GM18508 (cell line): Measurements from ENCODE around the gene SAMM50.

Source experiments
- ATAC-seq: cut with Tn5 transposase; IDR thresholded peaks from one replicate; pipeline ENCODE4 v1.9.1; 2021; ENCODE audit warnings: moderate number of reproducible peaks; ENCODE audit not compliant: insufficient read depth, unreplicated experiment

The SAMM50 gene

DNA sequence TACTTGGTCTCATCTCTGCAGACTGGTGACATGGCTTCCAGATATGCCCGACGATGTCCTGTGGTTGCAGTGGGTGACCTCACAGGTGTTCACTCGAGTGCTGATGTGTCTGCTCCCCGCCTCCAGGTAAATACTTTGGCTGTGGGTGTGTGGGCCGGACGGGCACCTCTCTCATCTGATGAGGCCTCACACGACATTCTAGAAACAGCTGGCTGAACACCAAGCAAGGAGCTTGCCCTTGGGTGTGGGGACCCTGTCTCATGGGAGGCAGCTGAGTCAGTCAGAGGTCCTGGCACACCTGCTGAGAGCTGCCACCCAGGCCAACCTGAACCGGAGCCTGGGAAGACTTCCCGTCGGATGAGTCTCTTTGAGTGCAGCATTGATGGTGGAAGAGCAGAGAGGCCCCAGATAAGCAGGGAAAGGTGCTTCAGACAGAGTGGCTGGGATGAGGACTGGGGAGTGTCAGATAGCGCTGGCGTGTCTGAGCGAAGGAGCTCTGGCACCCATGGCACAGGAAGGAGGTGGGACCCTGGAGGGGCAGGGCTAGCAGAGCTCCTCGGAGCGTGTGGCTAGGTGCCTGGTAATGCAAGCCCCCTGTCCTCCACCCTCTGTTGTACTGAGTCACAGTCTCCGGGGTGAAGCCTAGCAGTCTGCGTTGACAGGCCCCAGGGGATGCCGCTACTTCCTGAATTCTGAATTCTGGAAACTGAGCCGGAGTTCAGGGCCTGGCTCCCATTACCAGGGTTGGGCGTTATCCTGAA lies 10.4 kb upstream of the SAMM50 start:
- ATAC-seq = no peak

DNA sequence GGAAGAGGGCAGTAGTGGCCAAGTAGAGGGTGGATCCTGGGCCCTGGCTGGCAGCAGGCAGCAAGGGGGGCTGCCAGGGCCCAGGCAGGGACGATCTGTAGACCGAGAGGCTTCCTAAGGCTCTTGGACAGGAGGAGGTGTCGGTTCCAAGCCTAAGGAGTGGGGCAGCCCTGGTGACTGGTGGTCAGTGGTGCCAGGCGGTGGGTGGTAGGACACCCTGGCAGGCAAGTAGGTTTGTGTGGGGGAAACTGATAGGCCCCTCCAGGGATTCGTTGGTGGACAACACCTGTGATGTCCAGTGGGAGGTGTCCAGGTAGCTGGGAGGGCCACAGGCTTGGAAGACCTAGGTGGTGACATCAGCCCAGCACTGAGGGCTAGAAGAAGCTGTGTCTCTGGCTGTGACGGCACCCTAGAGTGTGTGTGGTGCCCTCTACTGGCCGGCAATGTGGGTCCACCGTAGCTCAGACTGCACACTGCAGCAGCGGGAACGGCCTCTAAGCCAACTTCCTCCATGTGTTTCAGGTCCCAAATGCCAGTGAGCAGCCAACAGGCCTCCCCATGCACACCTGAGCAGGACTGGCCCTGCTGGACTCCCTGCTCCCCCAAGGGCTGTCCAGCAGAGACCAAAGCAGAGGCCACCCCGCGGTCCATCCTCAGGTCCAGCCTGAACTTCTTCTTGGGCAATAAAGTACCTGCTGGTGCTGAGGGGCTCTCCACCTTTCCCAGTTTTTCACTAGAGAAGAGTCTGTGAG lies 9.4 kb upstream of the SAMM50 start:
- ATAC-seq = no peak

DNA sequence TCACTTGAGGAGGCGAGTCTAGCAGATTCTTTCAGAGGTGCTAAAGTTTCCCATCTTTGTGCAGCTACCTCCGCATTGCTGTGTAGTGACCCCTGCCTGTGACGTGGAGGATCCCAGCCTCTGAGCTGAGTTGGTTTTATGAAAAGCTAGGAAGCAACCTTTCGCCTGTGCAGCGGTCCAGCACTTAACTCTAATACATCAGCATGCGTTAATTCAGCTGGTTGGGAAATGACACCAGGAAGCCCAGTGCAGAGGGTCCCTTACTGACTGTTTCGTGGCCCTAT lies 8.9 kb upstream of the SAMM50 start:
- ATAC-seq = no peak

DNA sequence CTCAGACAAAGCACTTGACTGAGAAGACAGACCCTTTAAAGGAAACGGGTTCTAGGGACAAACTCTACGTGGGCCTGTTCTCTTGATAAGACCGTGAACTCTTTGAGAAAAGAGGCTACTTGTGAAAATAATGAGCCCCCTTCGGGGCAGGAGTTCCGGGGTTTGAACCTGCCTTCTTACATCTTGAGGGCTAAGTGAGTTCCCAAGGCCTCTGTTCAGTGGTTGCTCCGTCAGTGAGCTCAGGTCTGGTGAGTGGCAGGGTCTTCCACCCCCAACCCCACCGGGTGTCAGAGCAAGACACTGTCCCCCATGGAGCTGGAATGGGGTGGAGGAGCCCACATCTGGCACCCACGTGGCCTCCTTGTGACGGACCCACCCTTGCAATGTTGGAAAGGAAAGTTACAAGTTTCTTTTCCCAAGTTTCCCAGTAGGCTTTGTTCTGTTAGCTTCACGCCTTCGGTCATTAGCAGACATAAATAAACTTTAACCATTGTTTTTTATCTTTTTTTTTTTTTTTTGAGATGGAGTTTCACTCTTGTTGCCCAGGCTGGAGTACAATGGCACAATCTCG lies 6.3 kb upstream of the SAMM50 start:
- ATAC-seq = no peak

DNA sequence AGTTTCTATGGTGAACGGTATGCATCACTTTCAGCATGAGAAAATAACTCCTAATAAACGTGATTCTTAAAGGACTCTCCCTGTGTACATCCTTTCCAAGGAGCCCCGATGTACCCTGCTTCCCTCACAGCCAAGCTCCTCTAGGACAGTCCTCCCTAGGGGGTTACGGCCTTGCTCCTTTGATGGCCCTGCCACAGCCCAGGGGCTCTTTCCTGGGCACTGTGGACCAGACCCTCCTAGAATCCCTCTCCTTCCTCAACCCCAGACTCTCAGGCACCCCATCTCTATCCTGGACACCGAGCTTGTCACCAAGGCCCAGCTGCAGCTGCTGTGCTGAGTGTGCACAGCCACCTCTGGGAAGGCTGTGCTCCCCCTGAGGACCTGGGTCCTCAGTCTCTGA lies 3.9 kb upstream of the SAMM50 start:
- ATAC-seq = no peak

DNA sequence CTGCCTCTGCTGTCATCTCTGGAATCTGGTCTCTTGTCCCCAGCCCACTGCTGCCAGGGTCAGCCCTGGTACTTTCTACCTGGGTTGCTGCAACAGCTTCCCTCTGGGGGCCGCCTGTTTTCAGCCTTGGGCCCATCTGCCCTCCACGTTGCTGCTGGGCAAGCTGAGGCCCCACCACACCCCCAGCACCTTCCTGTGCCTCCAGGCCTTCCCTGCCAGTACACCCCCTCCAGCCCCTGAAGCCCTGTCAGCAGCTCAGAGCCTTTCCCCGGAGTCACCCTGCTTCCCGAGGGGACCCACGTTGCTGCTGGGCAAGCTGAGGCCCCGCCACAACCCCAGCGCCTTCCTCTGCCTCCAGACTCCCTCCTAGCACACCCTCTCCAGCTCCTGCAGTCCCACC lies 3.3 kb upstream of the SAMM50 start:
- no peak for ATAC-seq

DNA sequence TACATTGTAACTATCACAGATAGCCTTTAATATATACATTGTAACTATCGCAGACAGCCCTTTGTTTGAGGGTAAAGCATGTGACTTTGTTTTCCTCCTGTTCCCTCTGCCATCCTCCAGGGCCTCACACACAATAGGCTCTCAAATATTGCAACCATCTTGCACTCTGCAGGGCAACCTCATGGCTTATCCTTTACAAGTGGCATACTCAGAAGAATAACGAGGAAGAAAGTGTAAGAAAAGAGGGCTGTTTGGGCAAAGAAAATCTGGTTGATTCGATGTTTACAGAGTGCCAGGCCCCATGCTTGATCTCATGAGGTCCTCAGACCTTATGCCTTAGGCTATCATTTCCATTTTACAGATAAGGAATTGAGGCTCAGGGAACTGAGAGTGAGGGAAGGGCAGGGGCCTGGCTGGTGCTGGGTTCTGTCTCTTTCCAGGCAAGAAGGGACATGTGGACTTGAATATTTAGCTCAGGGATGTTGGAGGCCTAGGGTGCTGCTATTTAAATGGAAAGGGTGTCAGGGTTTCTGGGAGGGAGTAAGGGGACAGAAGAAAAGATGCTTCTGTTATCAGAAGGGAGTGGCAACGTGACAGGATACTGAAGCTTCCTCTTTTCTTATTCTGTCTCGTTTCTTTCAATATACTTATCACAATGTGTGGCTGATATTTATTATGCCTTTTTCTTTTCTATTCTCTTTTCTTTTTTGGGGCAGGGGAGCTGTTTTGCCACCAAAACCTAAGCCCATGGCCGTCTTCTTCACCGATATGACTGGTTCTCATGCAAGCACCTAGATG lies 1.1 kb upstream of the SAMM50 start:
- no peak for ATAC-seq

DNA sequence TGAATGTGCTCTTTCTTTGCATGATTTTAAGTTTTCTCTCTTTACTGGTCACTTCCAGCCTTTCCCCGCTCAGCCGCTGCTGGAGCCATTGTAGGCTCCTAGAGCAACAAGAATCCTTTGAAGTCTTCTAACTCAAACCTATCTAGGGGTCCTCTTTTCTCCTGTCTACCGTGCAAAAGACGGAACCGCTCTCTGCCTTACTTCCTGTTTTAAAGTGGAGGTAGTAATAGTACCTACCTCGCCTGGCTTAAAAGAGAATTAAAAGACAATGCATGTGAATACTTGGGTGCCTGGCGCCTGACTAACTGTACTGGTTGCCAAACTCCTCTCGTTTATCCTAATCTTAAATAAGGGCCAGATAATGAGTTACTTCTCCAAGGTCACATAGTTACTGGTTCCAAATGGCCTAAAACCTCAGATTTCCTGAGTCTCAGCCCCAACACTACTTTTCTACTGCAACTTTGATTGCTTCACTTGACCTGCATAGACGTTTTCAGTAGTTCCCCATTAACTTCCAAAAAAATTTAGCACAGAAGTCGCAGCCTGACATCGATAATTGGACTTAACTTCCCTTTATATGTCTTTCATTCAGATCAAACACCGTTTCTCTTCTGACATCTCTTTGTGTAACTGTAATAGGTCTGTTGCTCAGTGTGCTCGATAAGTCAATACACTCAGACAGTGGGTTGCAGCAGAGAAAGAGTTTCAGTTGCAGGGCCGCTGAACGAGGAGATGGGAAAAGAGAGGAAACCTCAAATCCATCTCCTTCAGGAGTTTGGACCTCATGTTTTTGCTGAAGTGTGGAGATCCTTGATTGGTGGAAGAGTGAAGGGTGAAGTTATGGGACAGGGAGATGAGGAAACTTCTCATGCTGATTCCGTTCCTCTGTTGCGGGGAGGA lies 891 bp downstream of the SAMM50 start:
- ATAC-seq = no peak

DNA sequence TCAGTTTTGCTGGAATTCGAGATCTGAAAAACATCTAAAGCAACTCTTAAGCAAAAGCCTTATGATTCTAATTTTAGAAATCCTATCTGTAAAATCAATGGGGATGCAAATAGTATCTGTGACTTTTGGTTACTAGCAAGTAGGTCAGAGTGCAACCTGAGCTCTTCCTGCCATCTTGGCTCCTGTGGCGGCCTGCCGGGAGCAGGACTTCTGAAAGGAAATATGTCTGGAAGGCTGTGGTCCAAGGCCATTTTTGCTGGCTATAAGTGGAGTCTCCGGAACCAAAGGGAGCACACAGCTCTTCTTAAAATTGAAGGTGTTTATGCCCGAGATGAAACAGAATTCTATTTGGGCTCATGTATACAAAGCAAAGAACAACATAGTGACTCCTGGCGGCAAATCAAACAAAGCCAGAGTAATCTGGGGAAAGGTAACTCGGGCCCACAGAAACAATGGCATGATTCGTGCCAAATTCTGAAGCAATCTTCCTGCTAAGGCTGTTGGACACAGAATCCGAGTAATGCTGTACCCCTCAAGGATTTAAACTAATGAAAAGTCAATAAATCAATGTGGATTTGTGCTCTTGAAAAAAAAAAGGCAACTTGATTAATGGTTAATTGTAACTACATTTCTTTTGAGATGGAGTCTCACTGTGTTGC lies 1.7 kb downstream of the SAMM50 start:
- ATAC-seq = no peak

DNA sequence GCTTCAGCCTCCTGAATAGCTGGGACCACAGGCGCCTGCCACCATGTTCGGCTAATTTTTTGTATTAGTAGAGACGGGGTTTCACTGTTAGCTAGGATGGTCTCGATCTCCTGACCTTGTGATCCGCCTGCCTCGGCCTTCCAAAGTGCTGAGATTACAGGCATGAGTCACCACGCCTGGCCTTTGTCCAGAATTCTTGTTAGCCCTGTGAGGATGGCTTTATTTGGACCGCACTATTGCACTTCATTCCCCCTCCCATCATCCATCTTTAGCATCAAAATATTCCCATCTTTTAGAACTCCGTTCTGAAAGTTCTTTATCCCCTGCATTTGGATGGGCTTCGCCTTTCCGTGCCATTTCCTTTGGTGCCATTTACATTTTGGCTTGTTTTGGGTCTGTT lies 2.6 kb downstream of the SAMM50 start:
- no peak for ATAC-seq

DNA sequence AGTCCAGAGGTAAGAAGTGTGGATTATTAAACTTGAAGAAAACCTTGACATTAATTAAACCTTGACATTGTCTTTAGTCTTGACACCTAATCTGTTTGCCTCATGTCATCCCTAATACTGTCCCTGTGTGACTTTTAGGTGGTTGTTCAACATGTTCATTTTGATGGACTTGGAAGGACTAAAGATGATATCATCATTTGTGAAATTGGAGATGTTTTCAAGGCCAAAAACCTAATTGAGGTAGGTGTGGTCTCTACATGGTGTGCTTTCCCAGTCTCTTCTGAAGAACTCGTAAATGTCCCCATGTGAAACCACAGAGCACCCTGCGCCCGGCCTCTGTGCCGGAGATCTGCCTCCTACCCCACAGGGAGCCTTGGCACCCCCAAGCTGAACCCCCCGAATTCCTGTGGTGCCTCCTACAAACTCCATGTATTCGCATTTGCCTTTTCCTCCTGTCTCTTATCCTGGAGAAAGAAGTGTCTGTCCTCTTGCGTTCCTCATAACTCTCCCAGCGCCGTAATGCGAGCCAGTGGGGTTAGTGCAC lies 9.1 kb downstream of the SAMM50 start:
- ATAC-seq = no peak

DNA sequence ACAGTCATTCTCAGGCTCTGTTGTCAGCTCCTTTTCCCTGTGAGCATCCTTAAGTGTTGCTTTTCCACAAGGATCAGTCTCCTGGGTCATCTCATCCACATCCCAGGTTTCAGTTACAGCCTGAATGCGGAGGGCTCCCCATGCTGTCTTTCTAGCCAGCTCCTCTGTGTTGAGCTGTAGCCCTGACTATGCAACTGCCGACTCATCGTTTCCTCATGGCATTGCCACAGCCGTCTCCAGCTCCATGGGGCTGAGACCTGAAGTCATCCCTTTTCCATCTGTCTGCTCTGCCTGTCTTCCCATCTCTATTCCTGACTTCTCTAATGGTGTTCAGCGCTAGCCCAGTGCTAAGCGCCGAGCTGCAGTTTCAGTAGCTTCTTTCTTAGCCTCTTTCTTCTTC lies 11.8 kb downstream of the SAMM50 start:
- ATAC-seq = no peak

DNA sequence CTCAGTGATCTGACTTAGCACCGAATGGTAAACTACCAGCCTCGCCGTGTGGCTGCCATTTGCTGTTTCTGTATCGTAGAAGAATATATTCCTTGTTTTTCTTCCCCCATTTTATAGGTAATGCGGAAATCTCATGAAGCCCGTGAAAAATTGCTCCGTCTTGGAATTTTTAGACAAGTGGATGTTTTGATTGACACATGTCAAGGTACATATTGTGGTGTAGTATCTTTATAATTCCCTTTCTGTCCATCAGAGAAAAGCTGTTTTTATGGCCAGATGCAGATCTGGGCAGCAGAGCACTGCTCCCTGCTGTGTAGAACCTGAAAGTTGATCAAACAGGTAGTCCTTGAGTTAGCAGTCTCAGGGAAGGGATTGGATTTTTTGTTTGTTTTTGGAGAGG lies 13.4 kb downstream of the SAMM50 start:
- no peak for ATAC-seq

DNA sequence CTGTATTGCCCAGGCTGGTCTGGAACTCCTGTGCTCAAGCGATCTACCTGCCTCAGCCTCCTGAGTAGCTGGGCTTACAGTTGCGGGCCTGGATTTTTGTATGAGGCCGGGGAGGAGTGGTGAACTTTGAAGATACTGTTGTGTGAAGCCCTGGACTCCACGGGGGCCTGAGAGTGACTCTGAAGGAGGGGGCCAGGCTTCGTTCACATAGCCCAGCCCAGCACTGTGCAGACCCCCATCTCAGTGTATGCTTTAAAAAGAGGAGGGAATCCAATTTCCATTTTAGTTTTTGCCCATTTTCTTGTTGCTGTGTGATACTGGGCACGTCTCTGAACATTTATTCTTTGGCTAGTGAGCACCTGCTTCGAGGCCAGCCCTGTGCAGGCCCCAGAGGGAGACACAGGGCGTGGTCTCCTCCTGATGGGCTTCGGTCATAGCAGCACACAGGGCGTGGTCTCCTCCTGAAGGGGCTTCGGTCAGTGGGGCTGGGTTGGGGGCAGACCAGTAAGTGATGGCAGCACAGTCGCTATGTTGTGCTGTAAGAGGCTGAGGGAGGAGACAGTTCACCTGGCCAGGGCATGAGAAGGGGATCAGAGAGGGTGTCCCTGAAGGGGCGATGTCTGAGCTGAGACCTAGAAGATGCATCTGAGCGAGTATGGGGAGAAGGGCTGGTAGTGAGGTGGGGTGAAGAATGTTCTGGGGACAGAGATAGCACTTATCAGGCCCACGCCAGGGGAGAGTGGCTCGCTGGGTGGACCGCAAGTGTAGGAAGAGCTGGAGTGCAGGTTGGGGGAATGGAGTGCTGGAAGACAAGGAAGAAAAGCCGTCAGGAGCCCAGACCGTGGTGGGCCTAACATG lies 14.0 kb downstream of the SAMM50 start:
- ATAC-seq = no peak

DNA sequence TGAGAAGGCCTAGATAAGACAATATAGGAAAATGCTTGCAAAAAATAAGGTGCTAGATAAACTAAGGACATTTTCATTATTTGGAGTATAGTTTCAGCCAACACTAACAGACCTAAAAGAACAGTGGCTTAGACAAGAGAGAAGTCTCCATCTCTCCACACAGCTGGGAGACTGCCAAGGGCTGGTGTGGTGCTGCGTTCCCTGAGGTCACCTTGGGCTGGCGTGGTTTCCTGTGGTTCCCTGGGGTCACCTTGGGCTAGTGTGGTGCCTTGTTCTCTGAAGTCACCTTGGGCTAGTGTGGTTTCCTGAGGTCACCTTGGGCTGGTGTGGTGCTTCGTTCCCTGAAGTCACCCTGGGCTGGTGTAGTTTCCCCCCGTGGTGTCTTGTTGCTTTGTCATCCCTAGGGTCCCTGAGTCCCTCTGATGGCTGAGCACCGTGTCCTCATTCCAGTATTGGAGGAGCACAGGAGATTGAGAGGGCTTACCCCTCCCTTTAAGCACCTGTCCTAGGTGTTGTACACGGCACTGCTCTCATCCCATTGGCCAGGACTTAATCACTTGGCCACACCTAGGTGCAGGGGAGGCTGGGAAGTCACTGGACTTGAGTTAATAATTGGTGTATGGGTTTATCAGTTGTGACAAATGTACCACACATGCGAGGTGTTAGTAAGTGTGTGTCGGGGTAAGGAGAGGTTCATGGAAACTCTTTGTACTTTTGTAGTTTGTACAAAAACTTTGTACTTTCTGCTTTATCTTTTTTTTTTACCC lies 14.9 kb downstream of the SAMM50 start:
- no peak for ATAC-seq

DNA sequence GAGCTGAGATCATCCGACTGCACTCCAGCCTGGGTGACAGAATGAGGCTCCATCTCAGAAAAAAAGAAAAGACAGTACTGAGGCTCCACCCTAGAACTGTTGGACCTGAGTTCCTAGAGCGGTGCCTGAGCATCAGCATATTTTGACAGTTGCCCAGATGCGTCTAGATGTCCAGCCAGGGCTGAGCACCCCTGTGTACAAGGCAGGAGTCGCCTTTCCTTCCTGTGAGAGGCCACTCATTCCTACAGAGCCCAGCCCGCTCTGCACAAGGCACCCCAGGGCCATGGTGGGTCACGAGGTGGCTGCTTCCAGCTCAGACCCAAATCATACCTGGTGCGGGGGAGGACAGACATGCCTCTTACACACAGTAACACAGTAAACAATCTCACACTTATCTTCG lies 15.9 kb downstream of the SAMM50 start:
- no peak for ATAC-seq

DNA sequence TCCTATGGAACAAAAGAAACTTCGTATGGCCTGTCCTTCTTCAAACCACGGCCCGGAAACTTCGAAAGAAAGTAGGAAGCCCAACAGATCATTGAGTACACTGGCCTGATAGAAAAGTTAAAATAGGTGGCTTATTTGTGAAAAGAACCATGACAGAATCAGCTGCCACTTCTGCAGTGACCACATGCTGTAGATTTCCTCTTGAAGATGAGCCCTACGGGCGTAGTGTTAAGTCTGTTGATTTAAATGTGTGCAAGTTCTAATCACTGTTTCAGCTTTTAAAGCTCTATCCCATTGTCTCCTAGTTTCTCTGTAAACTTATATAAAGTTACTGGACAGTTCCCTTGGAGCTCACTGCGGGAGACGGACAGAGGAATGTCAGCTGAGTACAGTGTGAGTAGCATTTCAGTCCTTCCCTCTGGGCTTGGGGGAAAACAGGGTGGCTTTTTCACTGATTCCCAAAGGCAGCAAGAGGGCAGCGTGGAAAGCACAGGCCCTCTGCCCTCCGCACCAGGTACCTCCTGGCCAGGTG lies 17.8 kb downstream of the SAMM50 start:
- ATAC-seq = no peak
